Daoy (cell line): ENCODE results near the gene RYR3. TPM values are rescaled to one million over a fixed set of nuclear protein-coding genes. Genes with fewer than 3 reads are reported as not detected.
A peak's percentile ranks its signal among the peaks of the same experiment; 100 is the strongest.
"Not testable (repeated sequence)": the region's sequence is repeated elsewhere in the genome, so short reads cannot be mapped to it uniquely, and the experiment has no call there.

ENCODE experiments used
- DNase-seq: peaks from one replicate; pipeline ENCODE4 v3.0.0-alpha.2; 2015; ENCODE audit warnings: low read depth
- total RNA-seq: library from RNA; depleted of rRNA; stranded (reverse); fragments of >200 nt; shearing (Covaris generic); gene quantifications from 2 replicates; pipeline ENCODE4 v1.2.3, GENCODE V29; 2014

Gene RYR3
- total RNA-seq, 1 experiment from 2014 or later: 4.7 TPM

DNA sequence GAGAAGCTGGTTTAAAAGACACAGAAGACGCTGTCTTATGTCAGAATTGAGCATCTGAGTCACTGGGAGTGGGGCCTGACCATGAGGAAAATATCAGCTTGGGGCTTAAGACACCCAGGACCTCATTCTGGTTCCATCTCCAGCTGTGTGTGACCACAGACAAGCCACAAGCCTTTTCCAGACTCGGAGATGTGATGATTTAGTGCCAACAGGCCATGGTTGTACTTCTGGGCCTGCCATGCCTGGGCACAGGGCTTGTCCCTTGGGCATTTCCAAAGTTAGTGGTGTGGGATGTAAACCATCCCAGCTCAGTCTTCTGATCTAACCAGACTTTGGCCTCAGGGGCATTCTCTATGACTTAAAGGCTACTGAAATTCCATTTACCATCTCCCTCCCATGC is 269.8 kb downstream of the RYR3 start:
- peak; percentile 45 for DNase-seq

DNA sequence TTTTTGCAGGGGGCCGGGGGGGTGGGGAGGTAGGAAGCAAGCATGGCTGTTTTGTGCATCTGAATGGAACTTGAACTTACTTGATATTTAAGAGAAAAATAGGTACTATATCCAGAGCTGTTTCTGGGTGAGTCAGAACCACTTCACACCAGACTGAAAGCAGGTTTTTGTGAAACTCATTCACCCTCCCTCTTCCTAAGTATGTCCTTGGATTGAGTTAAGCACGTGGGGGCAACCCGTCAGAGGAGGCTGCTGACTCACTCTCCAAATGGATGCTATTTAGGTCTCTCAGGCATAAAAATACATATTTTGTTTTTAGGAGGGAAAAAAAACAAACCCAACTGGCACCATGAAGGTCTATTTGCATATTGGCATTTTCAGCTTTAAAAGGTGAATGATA is 270.3 kb downstream of the RYR3 start:
- peak; percentile 83 for DNase-seq

DNA sequence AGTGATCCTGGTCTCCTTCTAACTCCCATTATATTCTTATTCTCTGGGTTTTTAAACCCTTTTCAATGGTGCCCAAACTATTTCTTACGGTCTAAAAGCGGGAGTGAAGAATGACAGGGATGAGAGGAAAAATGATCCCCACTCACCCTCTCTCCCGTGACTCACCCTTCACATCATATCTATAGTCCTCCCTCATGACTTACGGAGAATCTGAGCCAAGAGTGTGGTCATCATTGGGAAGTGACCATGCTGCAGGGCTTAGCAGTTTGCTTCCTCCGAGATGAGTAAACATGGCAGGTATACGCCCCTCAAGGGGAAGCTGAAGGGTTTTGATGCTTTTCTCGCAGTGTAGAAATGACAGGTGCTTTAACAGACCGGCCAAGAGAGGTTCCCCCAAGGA is 274.0 kb downstream of the RYR3 start:
- DNase-seq: peak; percentile 84

DNA sequence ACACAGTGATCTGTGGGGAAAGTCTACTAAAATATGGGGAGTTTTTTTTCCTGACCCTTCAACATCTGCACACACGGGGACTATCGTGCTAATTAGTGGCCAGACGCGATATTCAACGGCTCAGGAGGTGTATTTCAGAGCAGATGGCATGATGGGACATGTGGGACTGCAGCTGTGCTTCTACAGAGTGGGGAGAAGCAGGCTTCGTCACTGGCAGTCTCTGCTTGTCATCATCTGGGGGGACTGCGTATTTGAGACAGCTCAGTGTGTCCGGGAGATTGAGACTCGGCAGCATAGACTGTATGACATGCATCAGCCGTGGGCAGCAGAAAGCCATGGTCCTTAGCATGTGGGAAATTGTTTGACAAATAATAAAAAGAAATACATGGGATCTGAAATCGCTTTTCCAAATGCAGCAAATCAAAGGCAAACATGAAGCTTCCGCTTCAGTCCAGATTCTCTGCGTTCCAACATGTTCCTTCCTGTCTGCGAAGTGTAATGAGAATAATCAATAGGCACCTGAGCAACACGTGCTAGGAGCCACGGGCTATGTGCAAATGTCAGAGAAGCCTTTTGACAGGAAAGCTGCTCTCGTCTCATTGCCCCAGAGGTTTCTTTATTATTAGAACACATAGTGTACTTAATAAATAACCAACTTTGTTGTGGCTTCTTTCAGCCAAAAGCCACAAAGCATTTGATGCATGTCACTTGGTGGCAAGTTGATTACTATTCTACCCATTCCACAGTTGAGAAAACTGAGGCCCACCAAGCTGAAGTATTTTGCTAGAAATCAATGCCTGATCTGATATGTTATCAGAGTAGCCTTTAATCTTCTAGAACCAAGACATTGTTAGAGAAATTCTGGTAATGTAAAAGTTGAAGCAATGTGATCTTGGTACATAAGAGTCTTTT is 276.3 kb downstream of the RYR3 start:
- no peak for DNase-seq

DNA sequence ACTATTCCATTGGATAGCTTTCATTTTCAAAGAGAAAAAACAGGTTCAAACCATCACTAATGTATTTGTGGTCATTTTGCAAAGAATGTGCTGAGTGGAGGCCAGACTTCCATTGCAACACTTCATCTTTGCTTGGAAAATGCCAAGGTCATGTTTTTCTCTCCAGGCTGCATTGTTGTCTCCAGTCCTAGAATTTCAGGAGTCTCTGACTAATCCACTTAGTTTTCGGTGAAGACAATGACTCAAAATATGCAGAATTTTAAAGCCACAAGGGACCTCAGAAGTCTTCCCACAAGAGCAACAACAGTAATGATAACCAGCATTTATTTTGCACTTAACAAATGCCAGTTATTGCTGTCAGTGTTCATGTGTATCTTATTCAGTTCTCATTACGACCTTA is 277.0 kb downstream of the RYR3 start:
- no peak for DNase-seq

DNA sequence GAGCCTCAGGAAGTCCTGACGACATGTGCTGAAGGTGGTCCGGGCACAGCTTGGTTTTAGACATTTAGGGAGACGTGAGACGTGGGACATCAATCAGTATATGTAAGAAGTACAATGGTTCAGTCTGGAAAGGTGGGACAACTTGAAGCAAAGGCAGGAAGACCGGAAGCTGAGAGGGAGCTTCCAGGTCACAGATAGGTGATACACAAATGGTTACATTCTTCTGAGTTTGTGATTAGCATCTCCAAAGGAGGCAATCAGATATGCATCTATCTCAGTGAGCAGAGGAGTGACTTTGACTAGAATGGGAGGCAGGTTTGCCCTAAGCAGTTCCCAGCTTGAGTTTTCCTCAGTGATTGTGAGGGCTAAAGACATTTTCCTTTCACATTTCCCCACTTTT is 282.1 kb downstream of the RYR3 start:
- DNase-seq: no peak

DNA sequence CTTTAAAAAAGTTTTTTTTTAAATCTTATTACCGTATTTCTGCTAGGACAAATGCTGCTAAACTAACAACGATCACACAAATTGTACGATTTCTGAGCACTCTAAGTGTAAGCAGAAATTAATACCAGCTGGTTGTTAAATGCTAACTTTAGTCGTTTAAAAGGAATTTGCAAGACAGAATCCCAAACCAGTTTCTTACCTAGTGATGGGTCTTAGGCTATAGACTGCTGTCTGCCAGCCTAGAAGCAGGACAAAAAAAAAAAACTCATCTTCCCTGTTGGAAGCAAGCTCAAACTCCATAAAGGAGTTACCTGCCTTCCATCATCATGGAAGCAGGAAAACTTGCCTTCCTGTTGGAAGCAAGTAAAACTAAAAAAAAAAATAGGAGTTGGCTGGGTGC is 287.6 kb downstream of the RYR3 start:
- DNase-seq: not testable (repeated sequence)

DNA sequence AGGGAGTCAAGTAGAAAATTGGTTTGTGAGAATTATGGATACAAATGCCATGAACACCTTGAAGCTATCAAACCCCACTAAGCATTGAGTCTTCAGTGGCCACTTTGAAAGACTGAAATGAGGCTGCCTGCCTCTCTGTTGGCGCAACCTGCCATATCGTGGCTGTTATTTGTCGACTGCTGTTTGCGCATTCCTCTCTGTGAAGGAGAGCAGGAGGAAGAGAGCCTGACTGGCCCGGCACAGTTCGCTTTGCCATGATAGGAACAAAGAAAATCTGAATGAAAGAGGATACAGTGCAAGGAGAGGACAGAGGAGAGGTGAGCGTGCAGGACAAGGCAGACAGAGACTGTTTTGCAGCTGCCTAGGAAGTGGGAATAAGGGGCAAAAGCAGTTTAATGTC is 289.4 kb downstream of the RYR3 start:
- DNase-seq: no peak

DNA sequence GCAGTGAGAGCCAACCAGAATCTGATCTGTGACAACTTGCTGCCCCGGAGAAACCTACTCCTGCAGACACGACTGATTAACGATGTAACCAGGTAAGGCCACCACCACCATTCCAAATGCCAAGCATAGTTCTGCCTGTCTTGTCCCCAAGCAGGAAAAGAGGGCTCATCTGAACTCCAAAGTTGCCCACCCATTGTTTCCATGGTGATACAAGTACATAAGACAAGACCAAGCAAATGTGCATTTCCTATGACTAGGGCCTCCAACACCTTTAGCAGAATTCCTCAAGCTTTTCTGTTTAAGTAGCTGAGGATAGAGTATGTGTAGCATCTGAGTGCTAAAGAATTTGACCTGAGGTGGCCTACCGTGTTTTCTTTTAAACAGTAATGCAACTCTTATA is 290.7 kb downstream of the RYR3 start:
- DNase-seq: no peak

DNA sequence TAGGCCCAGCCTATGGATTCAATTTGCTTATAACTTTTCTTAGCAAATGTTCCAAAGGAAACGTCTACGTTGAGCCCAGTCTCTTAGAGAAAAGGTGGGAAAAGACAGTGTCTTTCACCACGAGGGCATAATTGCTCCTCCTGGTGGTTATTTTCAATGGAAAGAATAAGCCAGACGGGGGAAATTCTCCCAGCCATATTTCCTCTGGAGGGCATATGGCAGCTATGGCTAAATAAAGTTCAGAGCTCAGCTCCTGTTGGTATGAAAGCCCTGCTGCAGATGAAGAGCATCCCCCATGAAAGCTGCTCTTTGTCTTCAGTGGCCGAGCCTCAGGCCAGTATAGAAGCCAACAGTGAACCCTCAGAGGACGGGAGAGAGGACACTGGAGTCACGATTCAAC is 297.9 kb downstream of the RYR3 start:
- no peak for DNase-seq

DNA sequence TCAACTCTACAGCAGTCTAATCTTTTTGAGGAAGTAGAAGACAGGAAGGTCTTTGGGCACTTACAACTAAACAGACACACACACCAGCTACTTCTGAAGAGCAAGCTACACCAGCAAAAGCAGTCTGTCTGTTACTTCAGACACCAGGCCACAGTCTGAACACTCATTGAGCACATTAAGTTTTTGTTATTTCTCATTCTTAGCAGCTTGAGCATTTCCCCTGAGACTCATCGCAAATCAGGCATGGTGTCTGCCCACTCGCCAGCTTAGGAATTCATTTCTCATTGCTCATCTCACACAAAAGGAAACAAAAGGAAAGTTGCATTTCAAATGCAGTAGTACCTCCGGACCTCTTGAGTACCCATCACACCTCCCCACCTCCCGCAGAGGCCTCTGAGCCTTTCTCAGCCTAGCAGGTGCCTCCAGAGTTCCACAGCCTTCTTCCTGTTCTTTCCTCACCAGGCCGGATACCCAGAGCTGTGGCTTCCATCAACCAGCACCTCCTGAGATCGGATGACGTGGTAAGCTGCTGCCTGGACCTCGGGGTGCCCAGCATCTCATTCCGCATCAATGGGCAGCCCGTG is 302.0 kb downstream of the RYR3 start:
- peak; percentile 57 for DNase-seq

DNA sequence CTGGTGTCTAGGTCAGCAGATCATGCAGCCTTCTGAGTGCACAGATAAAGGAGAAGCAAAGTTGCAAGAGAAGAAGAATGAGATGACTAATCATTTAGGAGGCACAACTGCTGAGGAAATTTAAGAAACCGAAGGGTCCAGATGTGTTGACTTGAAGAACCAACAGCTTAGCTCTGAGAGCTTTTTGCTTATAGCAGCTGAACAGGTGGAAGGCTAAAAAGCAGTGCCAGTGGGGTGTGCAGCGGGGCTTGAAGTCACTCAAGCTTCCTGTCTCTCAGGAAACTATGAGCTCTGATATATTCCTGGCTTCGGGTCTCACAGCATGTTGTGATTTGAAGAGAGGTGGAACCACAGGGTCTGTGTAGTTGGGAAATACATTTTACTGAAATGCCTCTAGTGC is 305.7 kb downstream of the RYR3 start:
- no peak for DNase-seq

DNA sequence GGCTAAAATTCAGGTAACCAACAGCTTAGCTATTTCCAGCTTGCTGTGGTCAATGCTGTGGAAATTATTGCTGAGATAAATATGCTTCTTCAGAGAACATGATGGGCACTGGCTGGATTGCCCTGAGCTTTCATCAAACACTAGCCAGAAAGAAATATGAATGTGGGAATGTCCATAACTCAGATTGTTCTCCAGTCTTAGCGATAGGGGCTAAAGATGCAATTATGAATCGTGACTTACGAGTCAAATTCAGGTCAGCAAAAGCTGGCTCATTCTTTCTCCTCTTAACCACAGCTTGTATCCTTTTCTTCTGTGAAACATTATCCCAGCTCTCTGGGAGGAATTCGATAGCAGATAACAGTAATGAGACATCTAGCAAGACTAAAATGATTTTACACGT is 307.6 kb downstream of the RYR3 start:
- DNase-seq: peak; percentile 51

DNA sequence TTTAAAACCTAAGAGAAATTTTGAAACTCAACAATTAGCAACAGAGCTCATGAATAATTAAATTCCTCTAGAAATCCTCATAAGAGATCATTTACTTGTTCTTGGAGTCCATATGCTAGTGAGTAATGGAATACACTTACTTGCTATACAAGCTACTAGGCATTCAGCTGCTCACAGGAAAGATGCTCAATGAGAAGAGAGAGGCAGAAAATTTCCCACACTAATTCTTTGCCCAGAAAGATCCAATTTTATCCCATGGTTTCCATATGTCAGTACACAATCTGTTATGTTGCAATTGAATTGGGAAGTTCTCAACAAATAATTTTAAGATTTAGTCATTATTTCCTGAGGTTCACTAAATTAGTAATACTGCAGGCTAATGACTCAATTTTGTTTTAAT is 310.4 kb downstream of the RYR3 start:
- DNase-seq: no peak

DNA sequence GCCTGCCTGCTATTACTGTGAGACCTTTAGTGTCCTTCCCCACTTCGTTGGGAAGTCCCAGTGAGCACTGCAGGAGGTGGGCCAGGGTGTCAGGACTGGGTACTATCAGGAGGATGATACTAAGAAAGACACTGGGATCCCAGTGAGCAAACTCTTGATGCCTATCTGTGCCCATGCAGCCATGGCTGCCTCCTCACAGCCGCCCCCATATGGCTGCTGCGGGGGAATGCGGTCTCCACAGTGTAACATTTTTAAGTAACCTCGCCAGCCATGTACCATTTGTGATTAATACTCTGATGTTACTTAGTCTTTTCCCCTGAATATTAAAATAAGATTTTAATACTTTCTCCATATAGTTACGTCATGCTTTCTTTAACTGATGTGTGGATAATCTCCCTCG is 312.2 kb downstream of the RYR3 start:
- no peak for DNase-seq

DNA sequence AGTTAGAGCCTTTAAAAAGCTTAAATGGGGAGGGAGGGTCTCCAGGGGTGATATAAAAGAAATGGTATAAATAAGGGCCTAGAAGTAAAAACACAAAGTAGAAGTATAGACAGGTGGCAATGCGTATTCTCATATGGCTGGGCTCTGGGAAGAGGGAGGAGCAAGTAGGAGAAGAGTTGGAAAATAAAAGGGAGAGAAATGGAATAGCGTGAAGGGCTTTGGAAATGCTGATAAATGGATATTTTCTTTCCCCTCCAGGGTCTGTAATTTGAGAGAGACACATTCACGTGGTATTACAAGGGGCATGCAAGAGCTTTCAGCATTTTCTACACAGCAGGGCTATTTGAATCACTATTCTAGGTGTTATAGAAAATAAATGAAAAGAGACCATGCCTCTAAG is 313.7 kb downstream of the RYR3 start:
- DNase-seq: no peak

DNA sequence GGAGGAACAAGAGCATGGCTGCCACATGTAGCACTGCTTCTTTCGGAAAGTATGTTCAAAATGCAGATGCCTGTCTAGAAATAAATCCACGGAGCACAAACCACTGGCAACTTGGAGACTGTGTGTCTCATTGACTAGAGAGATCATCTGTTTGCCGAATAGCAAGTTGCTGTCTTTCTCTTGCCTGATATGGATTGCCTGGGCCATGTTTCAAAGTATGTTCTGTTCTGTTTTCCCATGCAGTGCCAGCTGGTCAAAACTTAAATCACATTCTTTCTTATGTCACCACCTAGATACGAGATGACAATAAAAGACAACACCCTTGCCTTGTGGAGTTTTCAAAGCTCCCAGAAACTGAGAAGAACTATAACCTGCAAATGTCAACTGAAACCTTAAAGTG is 318.9 kb downstream of the RYR3 start:
- no peak for DNase-seq

DNA sequence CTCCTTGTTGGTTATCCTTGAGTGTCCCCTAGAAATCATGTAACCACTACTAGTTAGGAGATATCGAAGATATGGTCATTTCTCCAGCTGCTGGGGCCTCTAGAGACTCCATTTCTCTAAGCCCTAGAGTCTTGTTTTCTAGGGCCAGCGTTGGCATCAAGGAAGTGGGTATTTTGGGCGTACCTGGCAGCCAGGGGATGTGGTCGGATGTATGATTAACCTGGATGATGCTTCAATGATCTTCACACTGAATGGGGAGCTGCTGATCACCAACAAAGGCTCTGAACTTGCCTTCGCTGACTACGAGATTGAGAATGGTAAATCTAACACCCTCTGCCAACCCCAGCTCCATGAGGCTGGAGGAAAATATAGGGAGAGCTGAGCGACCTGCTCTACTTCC is 325.5 kb downstream of the RYR3 start:
- no peak for DNase-seq

DNA sequence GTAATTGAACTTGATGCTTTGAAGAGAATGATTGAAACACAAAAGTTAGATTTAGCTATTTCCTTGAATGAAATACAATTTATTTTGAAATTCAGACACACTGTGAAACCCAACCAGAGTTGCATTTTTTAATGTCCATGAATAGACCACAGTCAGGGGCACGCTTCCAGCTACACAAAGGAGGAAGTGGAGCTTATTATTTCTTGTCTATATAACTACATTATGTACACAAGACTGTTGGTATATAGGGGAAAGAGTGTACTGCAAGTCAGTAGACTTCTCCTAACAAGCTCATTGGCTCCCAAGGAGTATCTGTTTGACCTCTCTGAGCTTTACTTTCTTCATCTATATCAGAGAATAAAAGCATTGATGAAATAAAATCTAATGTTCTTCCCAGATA is 326.2 kb downstream of the RYR3 start:
- no peak for DNase-seq

DNA sequence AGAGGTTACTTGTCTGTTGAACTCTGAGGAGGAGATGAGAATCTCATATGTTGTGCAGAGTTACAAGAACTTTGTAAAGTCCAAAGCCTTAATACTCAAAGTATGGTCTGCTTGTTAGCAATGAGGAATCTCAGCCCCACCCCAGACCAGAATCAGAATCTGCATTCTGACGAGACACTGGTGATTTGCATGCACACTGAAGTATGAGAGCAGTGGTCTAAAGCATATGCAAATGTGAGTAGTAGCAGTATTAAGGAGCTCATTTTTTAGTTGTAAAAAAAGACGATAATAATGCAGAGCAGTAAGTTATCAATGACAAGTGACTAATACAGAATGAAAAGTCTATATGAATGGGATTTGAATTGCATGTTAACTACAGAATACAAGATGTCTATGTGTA is 327.7 kb downstream of the RYR3 start:
- no peak for DNase-seq

DNA sequence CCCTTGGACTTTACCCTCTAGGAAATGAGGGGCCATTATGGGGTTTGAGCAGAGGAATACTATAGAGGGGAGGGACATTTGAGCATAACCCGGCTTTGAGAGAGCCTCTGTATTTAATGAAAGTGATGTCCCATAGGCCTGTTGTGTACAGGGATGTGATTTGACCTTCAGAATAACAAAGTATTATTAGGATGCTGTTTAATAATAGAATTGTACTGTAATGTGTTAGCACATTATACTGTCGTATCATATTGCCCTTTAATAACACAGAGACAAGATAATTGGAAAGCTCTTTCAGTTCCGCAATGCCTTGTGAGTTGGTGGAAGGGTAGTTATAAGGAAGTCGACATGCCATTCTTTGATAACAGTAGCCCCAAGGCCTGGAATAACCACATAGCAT is 328.3 kb downstream of the RYR3 start:
- DNase-seq: no peak

DNA sequence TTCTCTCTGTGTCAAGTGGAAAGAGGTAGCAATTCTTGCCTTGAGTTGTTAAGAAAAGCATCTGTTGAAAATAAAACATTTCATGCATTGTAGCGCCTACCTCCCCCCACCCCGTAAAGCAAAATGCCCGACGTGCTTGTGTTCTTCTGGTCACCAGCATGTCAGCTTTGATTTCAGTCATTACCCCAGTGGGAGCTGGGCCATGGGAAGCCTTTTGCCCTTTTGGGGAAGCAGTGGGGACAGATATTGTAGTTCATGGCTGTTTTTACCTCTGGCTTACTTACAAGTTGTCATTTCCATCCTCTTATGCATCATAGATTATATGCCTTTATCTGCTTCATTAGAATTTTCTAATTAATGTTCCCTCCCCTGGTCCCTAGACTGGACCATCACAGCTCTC is 328.7 kb downstream of the RYR3 start:
- no peak for DNase-seq

DNA sequence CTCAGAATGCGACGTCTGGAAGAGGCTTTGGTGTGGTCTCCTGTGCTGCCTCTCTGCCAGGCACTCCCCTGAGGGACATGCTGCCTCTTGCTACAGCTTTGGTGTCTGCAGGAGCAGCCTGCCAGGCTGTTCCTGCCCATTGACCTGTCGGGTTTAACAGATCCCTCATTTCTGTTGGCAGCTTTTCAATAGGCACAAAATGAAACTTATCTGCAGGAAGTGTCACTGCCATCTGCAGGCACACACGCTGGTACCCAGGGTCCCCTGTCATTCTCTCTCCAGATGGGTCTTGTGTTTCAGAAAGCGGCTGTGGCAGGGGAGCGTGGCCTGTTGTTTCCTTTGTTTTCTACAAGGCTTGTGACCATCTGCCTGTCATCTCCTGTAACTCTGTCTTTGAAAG is 329.2 kb downstream of the RYR3 start:
- DNase-seq: no peak

DNA sequence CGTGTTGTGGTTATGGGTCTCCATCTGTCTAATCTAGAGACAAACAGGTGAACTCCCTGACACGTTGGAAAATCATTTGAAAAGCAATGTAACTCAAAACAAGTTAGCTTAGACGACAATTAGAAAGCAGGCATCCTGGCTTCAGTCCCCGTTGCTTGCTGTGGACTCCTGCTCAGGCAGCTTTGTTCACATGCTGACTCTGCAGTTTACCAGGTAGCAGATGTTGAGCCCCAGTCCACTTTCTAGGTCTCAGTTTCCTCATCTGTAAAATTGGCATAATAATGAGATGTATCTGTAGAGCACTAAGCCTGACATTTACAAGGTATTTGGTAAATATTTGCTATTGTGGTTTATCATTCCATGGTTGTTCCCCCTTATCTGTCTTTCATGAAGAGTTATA is 330.3 kb downstream of the RYR3 start:
- no peak for DNase-seq
